AG09319 (cell line): ENCODE data around the gene JSRP1.

ENCODE experiments used
- DNase-seq: peaks from one replicate; pipeline ENCODE4 v3.0.0-alpha.2; 2010; ENCODE audit warnings: low read depth; ENCODE audit errors: extremely low read depth
- CTCF ChIP-seq: IDR thresholded peaks from 2 replicates; pipeline ENCODE4 v1.5.1; 2011; ENCODE audit warnings: low read depth, mild to moderate bottlenecking, inconsistent platforms, low read length, moderate library complexity

Gene JSRP1

GRCh38 chr19:2226051-2226839 is 30.0 kb downstream of the JSRP1 start:
- DNase-seq = no peak
- TF ChIP-seq CTCF = no peak

DNA sequence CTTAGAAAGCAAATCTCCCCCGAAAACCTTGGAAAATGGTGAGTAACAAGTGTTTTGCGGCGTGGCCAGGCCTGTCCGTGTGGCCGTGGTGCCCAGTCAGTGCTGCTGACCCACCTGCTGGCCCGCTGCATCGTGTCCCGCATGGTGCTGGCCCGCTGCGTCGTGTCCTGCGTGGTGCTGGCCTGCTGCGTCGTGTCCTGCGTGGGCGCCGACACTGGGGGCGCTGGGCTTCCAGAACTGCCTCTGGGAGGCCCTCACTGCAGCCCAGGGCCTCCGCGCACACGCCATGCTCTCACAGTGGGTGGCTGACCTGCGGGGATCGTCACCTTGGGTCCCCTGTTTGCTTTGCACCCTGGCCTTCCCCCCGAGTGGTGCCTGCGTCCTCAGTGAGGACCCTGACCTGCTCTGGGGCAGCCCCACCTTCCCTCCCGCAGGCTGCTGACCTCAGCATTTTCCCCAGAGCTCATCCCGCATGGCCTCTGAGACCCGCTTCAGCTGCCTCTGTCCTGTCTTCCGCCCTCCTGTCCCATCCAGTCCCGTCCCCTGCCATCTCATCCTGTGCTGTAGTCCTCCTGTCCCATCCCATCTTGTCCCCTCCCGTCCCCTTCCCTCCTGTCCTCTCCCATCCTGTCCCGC is 30.7 kb downstream of the JSRP1 start:
- no peak for TF ChIP-seq CTCF
- DNase-seq = no peak

DNA sequence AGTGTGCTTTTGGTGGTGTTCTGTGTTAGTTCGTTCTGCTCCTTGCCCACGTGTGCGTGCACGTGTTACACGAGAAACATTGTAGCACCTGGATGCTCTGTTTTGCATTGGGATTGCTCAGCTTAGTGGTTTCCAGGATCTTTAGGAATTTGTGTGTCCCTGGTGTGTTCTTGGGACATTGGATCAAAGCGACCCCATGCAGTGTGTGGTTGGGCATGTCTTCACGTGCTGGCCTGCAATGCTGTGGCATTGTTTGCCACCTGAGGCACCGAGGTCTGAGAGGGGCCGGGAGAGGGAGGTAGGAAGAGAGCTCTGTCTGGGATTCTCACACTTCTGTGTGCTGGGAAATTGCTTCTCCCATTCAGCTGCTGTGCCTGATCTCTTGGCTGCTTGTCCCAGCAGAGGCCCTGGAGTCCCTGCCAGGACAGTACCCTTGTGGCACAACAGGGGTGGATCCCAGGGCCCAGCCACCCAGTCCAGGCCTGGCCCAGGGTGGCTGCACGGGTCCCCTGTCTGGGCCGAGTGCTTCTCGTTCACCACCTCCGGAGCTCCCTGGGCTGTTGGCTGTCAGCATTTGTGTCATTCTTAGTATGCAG is 31.4 kb downstream of the JSRP1 start:
- DNase-seq = no peak
- TF ChIP-seq CTCF = no peak

- TF ChIP-seq CTCF = no peak
- no peak for DNase-seq
Measured at GRCh38 chr19:2223959-2224358, 32.3 kb downstream of the JSRP1 start.

DNA sequence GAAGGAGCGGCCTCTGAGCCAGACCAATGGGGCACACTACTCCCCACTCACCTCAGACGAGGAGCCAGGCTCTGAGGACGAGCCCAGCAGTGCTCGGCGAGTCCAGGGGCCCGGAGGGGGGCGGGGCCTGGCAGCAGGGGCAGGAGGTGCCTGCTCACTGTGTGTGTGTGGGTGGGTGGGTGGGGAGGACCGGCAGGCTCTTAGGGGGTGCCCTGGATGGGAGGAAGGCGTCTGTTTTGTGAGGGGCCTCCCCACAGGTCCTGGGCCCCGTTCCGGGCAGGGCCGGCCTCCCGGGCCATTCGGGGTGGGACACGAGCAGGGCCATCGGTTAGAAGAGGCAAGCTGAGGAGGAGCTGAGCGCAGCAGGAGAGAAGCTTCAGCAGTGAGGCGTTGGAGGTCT is 32.8 kb downstream of the JSRP1 start:
- no peak for TF ChIP-seq CTCF
- DNase-seq = no peak

DNA sequence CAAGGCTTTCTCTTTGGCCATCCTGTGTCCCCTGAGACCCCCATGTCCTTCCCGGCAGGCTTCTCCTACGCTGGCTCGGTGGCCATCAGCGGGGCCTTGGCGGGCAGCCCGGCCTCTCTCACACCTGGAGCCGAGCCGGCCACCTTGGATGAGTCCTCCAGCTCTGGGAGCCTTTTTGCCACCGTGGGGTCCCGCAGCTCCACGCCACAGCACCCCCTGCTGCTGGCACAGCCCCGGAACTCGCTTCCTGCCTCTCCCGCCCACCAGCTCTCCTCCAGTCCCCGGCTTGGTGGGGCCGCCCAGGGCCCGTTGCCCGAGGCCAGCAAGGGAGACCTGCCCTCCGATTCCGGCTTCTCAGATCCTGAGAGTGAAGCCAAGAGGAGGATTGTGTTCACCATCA is 34.3 kb downstream of the JSRP1 start:
- peak; percentile 4; the same call in 1 of the 2 replicates for TF ChIP-seq CTCF

GRCh38 chr19:2221250-2221831 is 34.9 kb downstream of the JSRP1 start:
- TF ChIP-seq CTCF = no peak
- DNase-seq = no peak

More for the DNA sequence above, 34.3 kb downstream of the JSRP1 start:
- DNase-seq = no peak
